Liver (tissue), 3 donors: ENCODE results near the gene HRH3.

Source experiments
- TAF1 ChIP-seq: conservative IDR thresholded peaks from 2 replicates; pipeline ENCODE4 v1.6.1; 2016; ENCODE audit warnings: antibody characterized with exemption, mild to moderate bottlenecking
- YY1 ChIP-seq: IDR thresholded peaks from 2 replicates; pipeline ENCODE4 v1.6.1; 2016; ENCODE audit warnings: antibody characterized with exemption, mild to moderate bottlenecking
- TF ChIP-seq, protein P1 (sequence below): fragments of 150-350 bp; IDR thresholded peaks from 2 replicates; pipeline ENCODE4 v1.5.1; 2017; ENCODE audit warnings: improper control_type of control experiment, low read depth, low read length; ENCODE audit not compliant: missing input control
- TF ChIP-seq, protein P2 (sequence below): IDR thresholded peaks from 2 replicates; pipeline ENCODE4 v1.6.1; 2016; ENCODE audit warnings: antibody characterized with exemption
- TF ChIP-seq, protein P3 (sequence below): IDR thresholded peaks from 2 replicates; pipeline ENCODE4 v1.6.1; 2016; ENCODE audit warnings: antibody characterized with exemption, mild to moderate bottlenecking
- donor health status: healthy.
- donor health status: healthy.

DNA sequence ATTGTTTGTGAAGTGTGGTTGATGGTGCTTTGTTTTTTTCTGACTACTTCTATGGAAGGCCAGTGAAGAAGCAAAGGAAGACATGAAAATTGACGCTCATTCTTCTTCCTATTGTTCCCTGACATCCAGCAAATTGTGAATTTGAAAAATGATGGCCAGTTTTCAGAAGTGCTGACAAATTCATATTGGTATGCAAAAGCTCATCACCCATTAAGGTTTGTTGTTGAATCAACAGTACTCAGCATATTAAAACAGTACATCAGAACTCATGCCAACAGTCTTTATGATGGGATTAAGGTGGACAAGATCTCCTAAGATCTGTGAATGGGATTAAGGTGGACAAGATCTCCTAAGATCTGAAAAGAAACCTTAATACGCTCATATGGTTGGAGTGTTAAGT is 38.3 kb downstream of the HRH3 start:
- TF ChIP-seq, protein P1, sequence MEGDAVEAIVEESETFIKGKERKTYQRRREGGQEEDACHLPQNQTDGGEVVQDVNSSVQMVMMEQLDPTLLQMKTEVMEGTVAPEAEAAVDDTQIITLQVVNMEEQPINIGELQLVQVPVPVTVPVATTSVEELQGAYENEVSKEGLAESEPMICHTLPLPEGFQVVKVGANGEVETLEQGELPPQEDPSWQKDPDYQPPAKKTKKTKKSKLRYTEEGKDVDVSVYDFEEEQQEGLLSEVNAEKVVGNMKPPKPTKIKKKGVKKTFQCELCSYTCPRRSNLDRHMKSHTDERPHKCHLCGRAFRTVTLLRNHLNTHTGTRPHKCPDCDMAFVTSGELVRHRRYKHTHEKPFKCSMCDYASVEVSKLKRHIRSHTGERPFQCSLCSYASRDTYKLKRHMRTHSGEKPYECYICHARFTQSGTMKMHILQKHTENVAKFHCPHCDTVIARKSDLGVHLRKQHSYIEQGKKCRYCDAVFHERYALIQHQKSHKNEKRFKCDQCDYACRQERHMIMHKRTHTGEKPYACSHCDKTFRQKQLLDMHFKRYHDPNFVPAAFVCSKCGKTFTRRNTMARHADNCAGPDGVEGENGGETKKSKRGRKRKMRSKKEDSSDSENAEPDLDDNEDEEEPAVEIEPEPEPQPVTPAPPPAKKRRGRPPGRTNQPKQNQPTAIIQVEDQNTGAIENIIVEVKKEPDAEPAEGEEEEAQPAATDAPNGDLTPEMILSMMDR, result no peak
- no peak for TF ChIP-seq TAF1
- TF ChIP-seq, protein P2, sequence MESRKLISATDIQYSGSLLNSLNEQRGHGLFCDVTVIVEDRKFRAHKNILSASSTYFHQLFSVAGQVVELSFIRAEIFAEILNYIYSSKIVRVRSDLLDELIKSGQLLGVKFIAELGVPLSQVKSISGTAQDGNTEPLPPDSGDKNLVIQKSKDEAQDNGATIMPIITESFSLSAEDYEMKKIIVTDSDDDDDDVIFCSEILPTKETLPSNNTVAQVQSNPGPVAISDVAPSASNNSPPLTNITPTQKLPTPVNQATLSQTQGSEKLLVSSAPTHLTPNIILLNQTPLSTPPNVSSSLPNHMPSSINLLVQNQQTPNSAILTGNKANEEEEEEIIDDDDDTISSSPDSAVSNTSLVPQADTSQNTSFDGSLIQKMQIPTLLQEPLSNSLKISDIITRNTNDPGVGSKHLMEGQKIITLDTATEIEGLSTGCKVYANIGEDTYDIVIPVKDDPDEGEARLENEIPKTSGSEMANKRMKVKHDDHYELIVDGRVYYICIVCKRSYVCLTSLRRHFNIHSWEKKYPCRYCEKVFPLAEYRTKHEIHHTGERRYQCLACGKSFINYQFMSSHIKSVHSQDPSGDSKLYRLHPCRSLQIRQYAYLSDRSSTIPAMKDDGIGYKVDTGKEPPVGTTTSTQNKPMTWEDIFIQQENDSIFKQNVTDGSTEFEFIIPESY, result no peak
- no peak for TF ChIP-seq YY1
- TF ChIP-seq, protein P3, sequence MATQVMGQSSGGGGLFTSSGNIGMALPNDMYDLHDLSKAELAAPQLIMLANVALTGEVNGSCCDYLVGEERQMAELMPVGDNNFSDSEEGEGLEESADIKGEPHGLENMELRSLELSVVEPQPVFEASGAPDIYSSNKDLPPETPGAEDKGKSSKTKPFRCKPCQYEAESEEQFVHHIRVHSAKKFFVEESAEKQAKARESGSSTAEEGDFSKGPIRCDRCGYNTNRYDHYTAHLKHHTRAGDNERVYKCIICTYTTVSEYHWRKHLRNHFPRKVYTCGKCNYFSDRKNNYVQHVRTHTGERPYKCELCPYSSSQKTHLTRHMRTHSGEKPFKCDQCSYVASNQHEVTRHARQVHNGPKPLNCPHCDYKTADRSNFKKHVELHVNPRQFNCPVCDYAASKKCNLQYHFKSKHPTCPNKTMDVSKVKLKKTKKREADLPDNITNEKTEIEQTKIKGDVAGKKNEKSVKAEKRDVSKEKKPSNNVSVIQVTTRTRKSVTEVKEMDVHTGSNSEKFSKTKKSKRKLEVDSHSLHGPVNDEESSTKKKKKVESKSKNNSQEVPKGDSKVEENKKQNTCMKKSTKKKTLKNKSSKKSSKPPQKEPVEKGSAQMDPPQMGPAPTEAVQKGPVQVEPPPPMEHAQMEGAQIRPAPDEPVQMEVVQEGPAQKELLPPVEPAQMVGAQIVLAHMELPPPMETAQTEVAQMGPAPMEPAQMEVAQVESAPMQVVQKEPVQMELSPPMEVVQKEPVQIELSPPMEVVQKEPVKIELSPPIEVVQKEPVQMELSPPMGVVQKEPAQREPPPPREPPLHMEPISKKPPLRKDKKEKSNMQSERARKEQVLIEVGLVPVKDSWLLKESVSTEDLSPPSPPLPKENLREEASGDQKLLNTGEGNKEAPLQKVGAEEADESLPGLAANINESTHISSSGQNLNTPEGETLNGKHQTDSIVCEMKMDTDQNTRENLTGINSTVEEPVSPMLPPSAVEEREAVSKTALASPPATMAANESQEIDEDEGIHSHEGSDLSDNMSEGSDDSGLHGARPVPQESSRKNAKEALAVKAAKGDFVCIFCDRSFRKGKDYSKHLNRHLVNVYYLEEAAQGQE, result no peak
